ENCODE measurements around the gene IQCH. TPM values are rescaled to one million over a fixed set of nuclear protein-coding genes. Genes with fewer than 3 reads are reported as not detected.
"Not testable (repeated sequence)": the region's sequence is repeated elsewhere in the genome, so short reads cannot be mapped to it uniquely, and the experiment has no call there.

The IQCH gene
- total RNA-seq, 1 experiment from 2014 or later, result 4.5 TPM

GRCh38 chr15:67256051-67256450 is 1.5 kb downstream of the IQCH start:
- DNase-seq (ENCODE audit: low read depth in 1 of 2, low spot score in 2 of 2), result no peak
- Histone ChIP-seq H3K4me3 (no peak overlapping the region), H3K36me3 (peaks cover 3% of the 10 kb centered on the region), H3K9me3 (replicated peaks) (no peaks in the 10 kb centered on the region), H3K4me1 (replicated peaks) (peaks cover 9% of the 10 kb centered on the region), H3K27ac (no peak overlapping the region), H3K27me3 (replicated peaks) (no peaks in the 10 kb centered on the region)

GRCh38 chr15:67258412-67258811 is 3.8 kb downstream of the IQCH start:
- H3K9me3 ChIP-seq (replicated peaks); H3K27me3 ChIP-seq (replicated peaks); DNase-seq (ENCODE audit: low read depth in 1 of 2, low spot score in 2 of 2); H3K36me3 ChIP-seq; H3K27ac ChIP-seq; H3K4me1 ChIP-seq (replicated peaks); H3K4me3 ChIP-seq: not testable (repeated sequence)

- Histone ChIP-seq H3K9me3 (replicated peaks) (no peaks in the 10 kb centered on the region), H3K4me1 (replicated peaks) (no peaks in the 10 kb centered on the region), H3K27me3 (replicated peaks) (no peaks in the 10 kb centered on the region), H3K36me3 (peaks cover under 1% of the 10 kb centered on the region), H3K27ac (no peak overlapping the region), H3K4me3 (no peak overlapping the region)
- no peak for DNase-seq (ENCODE audit: low read depth in 1 of 2, low spot score in 2 of 2)
Observed at GRCh38 chr15:67259379-67259778, 4.8 kb downstream of the IQCH start.

- H3K4me1 ChIP-seq (replicated peaks), result no peaks in the 10 kb centered on the region
- H3K27me3 ChIP-seq (replicated peaks), result no peaks in the 10 kb centered on the region
- no peak for DNase-seq (ENCODE audit: low read depth in 1 of 2, low spot score in 2 of 2)
- no peak overlapping the region for H3K4me3 ChIP-seq
- no peaks in the 10 kb centered on the region for H3K9me3 ChIP-seq (replicated peaks)
- no peak overlapping the region for H3K27ac ChIP-seq
- H3K36me3 ChIP-seq, result no peaks in the 10 kb centered on the region
Observed at GRCh38 chr15:67259806-67260205, 5.2 kb downstream of the IQCH start.

GRCh38 chr15:67266870-67267269 is 12.3 kb downstream of the IQCH start:
- no peak for DNase-seq (ENCODE audit: low read depth in 1 of 2, low spot score in 2 of 2)
- Histone ChIP-seq H3K4me3 (no peak overlapping the region), H3K4me1 (replicated peaks) (no peaks in the 10 kb centered on the region), H3K36me3 (no peaks in the 10 kb centered on the region), H3K27ac (no peak overlapping the region), H3K9me3 (replicated peaks) (no peaks in the 10 kb centered on the region), H3K27me3 (replicated peaks) (no peaks in the 10 kb centered on the region)

- H3K4me1 ChIP-seq (replicated peaks), result no peaks in the 10 kb centered on the region
- no peaks in the 10 kb centered on the region for H3K9me3 ChIP-seq (replicated peaks)
- H3K27ac ChIP-seq, result no peak overlapping the region
- H3K4me3 ChIP-seq, result no peak overlapping the region
- no peak for DNase-seq (ENCODE audit: low read depth in 1 of 2, low spot score in 2 of 2)
- no peaks in the 10 kb centered on the region for H3K27me3 ChIP-seq (replicated peaks)
- no peaks in the 10 kb centered on the region for H3K36me3 ChIP-seq
Observed at GRCh38 chr15:67267440-67267839, 12.9 kb downstream of the IQCH start.

- Histone ChIP-seq H3K4me3 (no peak overlapping the region), H3K27me3 (replicated peaks) (no peaks in the 10 kb centered on the region), H3K27ac (no peak overlapping the region), H3K9me3 (replicated peaks) (no peaks in the 10 kb centered on the region), H3K4me1 (replicated peaks) (no peaks in the 10 kb centered on the region), H3K36me3 (no peaks in the 10 kb centered on the region)
- DNase-seq (ENCODE audit: low read depth in 1 of 2, low spot score in 2 of 2), result no peak
Observed at GRCh38 chr15:67267951-67268941, 13.7 kb downstream of the IQCH start.

- no peak for DNase-seq (ENCODE audit: low read depth in 1 of 2, low spot score in 2 of 2)
- Histone ChIP-seq H3K4me3 (no peak overlapping the region), H3K9me3 (replicated peaks) (no peaks in the 10 kb centered on the region), H3K36me3 (no peaks in the 10 kb centered on the region), H3K4me1 (replicated peaks) (no peaks in the 10 kb centered on the region), H3K27me3 (replicated peaks) (no peaks in the 10 kb centered on the region), H3K27ac (no peak overlapping the region)
Observed at GRCh38 chr15:67274236-67274635, 19.6 kb downstream of the IQCH start.

GRCh38 chr15:67276666-67277065 is 22.1 kb downstream of the IQCH start:
- H3K27ac ChIP-seq, result no peak overlapping the region

GRCh38 chr15:67280217-67280616 is 25.6 kb downstream of the IQCH start:
- H3K4me1 ChIP-seq (replicated peaks), result no peaks in the 10 kb centered on the region
- no peaks in the 10 kb centered on the region for H3K36me3 ChIP-seq
- H3K4me3 ChIP-seq, result no peak overlapping the region
- no peak overlapping the region for H3K27ac ChIP-seq
- no peaks in the 10 kb centered on the region for H3K9me3 ChIP-seq (replicated peaks)
- no peak for DNase-seq (ENCODE audit: low read depth in 1 of 2, low spot score in 2 of 2)
- no peaks in the 10 kb centered on the region for H3K27me3 ChIP-seq (replicated peaks)

More at GRCh38 chr15:67276666-67277065, 22.1 kb downstream of the IQCH start:
- H3K27me3 ChIP-seq (replicated peaks), result no peaks in the 10 kb centered on the region
- H3K36me3 ChIP-seq, result no peaks in the 10 kb centered on the region
- no peak overlapping the region for H3K4me3 ChIP-seq
- no peak for DNase-seq (ENCODE audit: low read depth in 1 of 2, low spot score in 2 of 2)
- H3K9me3 ChIP-seq (replicated peaks), result no peaks in the 10 kb centered on the region
- H3K4me1 ChIP-seq (replicated peaks), result no peaks in the 10 kb centered on the region

- Histone ChIP-seq H3K4me3 (no peak overlapping the region), H3K27ac (no peak overlapping the region), H3K9me3 (replicated peaks) (no peaks in the 10 kb centered on the region), H3K27me3 (replicated peaks) (no peaks in the 10 kb centered on the region), H3K36me3 (no peaks in the 10 kb centered on the region), H3K4me1 (replicated peaks) (no peaks in the 10 kb centered on the region)
- DNase-seq (ENCODE audit: low read depth in 1 of 2, low spot score in 2 of 2), result no peak
Observed at GRCh38 chr15:67281714-67282113, 27.1 kb downstream of the IQCH start.

- not testable (repeated sequence) for DNase-seq (ENCODE audit: low read depth in 1 of 2, low spot score in 2 of 2); H3K4me3 ChIP-seq; H3K4me1 ChIP-seq (replicated peaks); H3K27ac ChIP-seq; H3K27me3 ChIP-seq (replicated peaks); H3K9me3 ChIP-seq (replicated peaks); H3K36me3 ChIP-seq
Observed at GRCh38 chr15:67285625-67286024, 31.0 kb downstream of the IQCH start.

- H3K36me3 ChIP-seq; H3K4me1 ChIP-seq (replicated peaks); H3K27me3 ChIP-seq (replicated peaks); DNase-seq (ENCODE audit: low read depth in 1 of 2, low spot score in 2 of 2); H3K27ac ChIP-seq; H3K9me3 ChIP-seq (replicated peaks); H3K4me3 ChIP-seq: not testable (repeated sequence)
Observed at GRCh38 chr15:67286400-67286799, 31.8 kb downstream of the IQCH start.

GRCh38 chr15:67290319-67290718 is 35.7 kb downstream of the IQCH start:
- no peaks in the 10 kb centered on the region for H3K27me3 ChIP-seq (replicated peaks)
- H3K36me3 ChIP-seq, result no peaks in the 10 kb centered on the region
- no peak overlapping the region for H3K4me3 ChIP-seq
- DNase-seq (ENCODE audit: low read depth in 1 of 2, low spot score in 2 of 2), result no peak
- H3K27ac ChIP-seq, result no peak overlapping the region
- no peaks in the 10 kb centered on the region for H3K9me3 ChIP-seq (replicated peaks)
- H3K4me1 ChIP-seq (replicated peaks), result no peaks in the 10 kb centered on the region
